ENCODE measurements around the gene UBE2Z. TPM values are rescaled to one million over a fixed set of nuclear protein-coding genes. Genes with fewer than 3 reads are reported as not detected.

UBE2Z gene
- total and polyA plus RNA-seq, 2 of the 13 experiments (the other 11 are each of a cell fraction or from before 2014, with no cell fraction given): 63.2 to 122 TPM

DNA sequence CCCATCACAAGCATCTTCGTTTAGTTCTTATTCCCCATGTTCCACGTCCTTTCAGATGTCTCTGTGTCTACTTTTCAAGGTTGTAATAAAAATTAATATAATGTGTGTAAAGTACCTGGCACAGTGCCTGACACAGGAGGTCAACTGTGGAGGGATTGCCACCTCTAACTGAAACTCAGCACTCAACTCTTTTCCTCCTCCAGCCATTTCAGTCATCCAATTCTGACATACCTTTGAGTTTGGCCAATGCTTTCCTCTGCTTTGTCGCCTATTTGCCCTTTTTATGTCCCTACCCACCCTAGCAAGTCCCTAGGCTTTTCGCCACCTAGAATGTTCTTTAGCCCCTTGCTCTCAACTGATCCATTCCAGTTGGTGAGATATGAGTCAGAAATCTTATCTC, 1.6 kb downstream of the UBE2Z start:
- H3K4me2 ChIP-seq (ENCODE audit: low read depth, low read length): peak overlapping the region; percentile 92
- H4K20me1 ChIP-seq (ENCODE audit: insufficient read depth, low read length): peaks cover 33% of the 10 kb centered on the region
- TSS peak; percentile 45 for BruUV-seq (replicated peaks)
- ChIA-PET CTCF (ENCODE audit: low intra/inter-chr PET ratio, low total read pairs) (no interaction called here), POLR2A (interaction anchor here (0.6 to 9.6 kb wide), 9 partner anchors 8 to 505 kb away, joined by 3 to 194 read pairs (median 6); partner anchors contain the start of genes ATP5MC1, IGF2BP1, PHB1 and SNF8)
- no peaks in the 10 kb centered on the region; a peak in 1 of 5 replicates for H3K27me3 ChIP-seq (ENCODE audit: control insufficient read depth in 1 of 2, insufficient read depth in 2 of 2, low read length in 2 of 2)
- intact Hi-C loops (cut with micrococcal nuclease; ENCODE audit: unreplicated experiment): no loop called here
- no peak for ATAC-seq
- FAIRE-seq: peak; percentile 8
- in situ Hi-C loops (cut with HindIII; ENCODE audit: extremely low pct_ligation_motif_present, low pct_unique_long_range_greater_than_20kb): no loop called here
- H3K27ac ChIP-seq (ENCODE audit: extremely low read length, insufficient read depth, low read length): no peak overlapping the region
- TF ChIP-seq ZNF180 (CRISPR knock-in tag; IDR thresholded peaks at IDR 0.05; ENCODE audit: borderline replicate concordance, low read depth) (no peak), CCAR2 (optimal IDR thresholded peaks at IDR 0.05; ENCODE audit: low read depth, low read length) (peak; percentile 26), ZC3H4 (CRISPR knock-in tag; IDR thresholded peaks at IDR 0.05; ENCODE audit: borderline replicate concordance) (0 out of 2 replicates have a peak, but pooled peaks have one; percentile 75)
- peak overlapping the region; percentile 89 for H3K9ac ChIP-seq (ENCODE audit: insufficient read depth, low read depth, low read length)
- no peak for DNase-seq (ENCODE audit: low spot score)
- H3K36me3 ChIP-seq (replicated peaks in 1 of 2; ENCODE audit: control insufficient read depth in 1 of 2, insufficient read depth in 2 of 2, low read length in 2 of 2): peaks cover 23 to 43% of the 10 kb centered on the region in 2 experiments
- H3K4me1 ChIP-seq (ENCODE audit: insufficient read depth, low read length): peaks cover 59% of the 10 kb centered on the region
- H2AFZ ChIP-seq (ENCODE audit: low read length): no peak overlapping the region
- H3K4me3 ChIP-seq (replicated peaks in 1 of 3; ENCODE audit: insufficient read depth in 1 of 3, low read depth in 2 of 3, low read length in 3 of 3): peak overlapping the region; percentile 82 to 97 (median 94); a peak in 5 of 6 replicates
- WGBS (ENCODE audit: low lambda C conversion rate): 81% methylated on average over 4 of the region's 4 CpGs
- H3K9me3 ChIP-seq (ENCODE audit: low read length): no peaks in the 10 kb centered on the region
- peaks cover 54% of the 10 kb centered on the region for H3K79me2 ChIP-seq (ENCODE audit: insufficient read depth, low read length)

DNA sequence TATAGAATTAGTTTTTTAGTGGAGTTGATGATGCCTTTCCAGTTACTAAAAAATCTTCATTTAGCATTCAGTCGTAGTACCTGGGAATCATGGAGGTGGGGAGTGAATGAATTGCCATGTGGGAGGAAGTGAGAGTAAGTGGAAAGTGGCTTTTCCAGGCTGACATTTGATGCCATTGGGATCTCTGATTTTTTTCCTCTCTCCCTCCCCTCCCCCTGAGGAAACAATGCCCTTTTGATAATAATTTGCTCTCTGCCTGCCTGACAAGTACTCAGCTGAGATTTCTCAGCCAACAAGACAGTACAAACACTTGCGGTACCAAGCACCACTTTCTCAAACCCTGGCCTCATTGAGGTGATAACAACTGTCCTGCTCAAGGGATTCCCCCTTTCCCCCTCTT, 2.2 kb downstream of the UBE2Z start:
- Histone ChIP-seq H3K27me3 (ENCODE audit: control insufficient read depth in 1 of 2, insufficient read depth in 2 of 2, low read length in 2 of 2) (no peaks in the 10 kb centered on the region; a peak in 1 of 5 replicates), H3K9ac (ENCODE audit: insufficient read depth, low read depth, low read length) (peak overlapping the region; percentile 89; the same call in 1 of the 2 replicates), H3K79me2 (ENCODE audit: insufficient read depth, low read length) (peaks cover 59% of the 10 kb centered on the region), H4K20me1 (ENCODE audit: insufficient read depth, low read length) (peaks cover 37% of the 10 kb centered on the region), H3K4me2 (ENCODE audit: low read depth, low read length) (peak overlapping the region; percentile 92), H2AFZ (ENCODE audit: low read length) (no peak overlapping the region), H3K4me3 (replicated peaks in 1 of 3; ENCODE audit: insufficient read depth in 1 of 3, low read depth in 2 of 3, low read length in 3 of 3) (peak overlapping the region; percentile 1 to 97 (median 82); a peak in 1 of 6 replicates), H3K9me3 (ENCODE audit: low read length) (no peaks in the 10 kb centered on the region), H3K4me1 (ENCODE audit: insufficient read depth, low read length) (peaks cover 59% of the 10 kb centered on the region), H3K36me3 (replicated peaks in 1 of 2; ENCODE audit: control insufficient read depth in 1 of 2, insufficient read depth in 2 of 2, low read length in 2 of 2) (peaks cover 26 to 48% of the 10 kb centered on the region in 2 experiments), H3K27ac (ENCODE audit: extremely low read length, insufficient read depth, low read length) (no peak overlapping the region)
- peak; percentile 37 for FAIRE-seq
- in situ Hi-C loops (cut with HindIII; ENCODE audit: extremely low pct_ligation_motif_present, low pct_unique_long_range_greater_than_20kb): no loop called here
- WGBS (ENCODE audit: low lambda C conversion rate): 71% methylated on average over 2 of the region's 2 CpGs
- BruUV-seq (replicated peaks): no TSS peak
- ChIA-PET POLR2A (interaction anchor here (0.6 to 9.6 kb wide), 3 partner anchors 11 to 34 kb away, joined by 3 to 194 read pairs (median 19); partner anchors contain the start of genes ATP5MC1 and SNF8), CTCF (ENCODE audit: low intra/inter-chr PET ratio, low total read pairs) (no interaction called here)
- peak; percentile 53 for DNase-seq (ENCODE audit: low spot score)
- ATAC-seq: no peak
- intact Hi-C loops (cut with micrococcal nuclease; ENCODE audit: unreplicated experiment): no loop called here
- TF ChIP-seq SIX4 (CRISPR knock-in tag; IDR thresholded peaks at IDR 0.05) (peak; percentile 73; the same call in 1 of the 2 replicates), RBAK (CRISPR knock-in tag; IDR thresholded peaks at IDR 0.05) (no peak), HDAC2 (CRISPR knock-in tag; IDR thresholded peaks at IDR 0.05) (no peak), HNRNPK (IDR thresholded peaks at IDR 0.05; ENCODE audit: low read depth, low read length, poor library complexity, severe bottlenecking) (peak; percentile 59), ZNF121 (CRISPR knock-in tag; IDR thresholded peaks at IDR 0.05) (no peak)
- TF ChIP-seq, protein P1, sequence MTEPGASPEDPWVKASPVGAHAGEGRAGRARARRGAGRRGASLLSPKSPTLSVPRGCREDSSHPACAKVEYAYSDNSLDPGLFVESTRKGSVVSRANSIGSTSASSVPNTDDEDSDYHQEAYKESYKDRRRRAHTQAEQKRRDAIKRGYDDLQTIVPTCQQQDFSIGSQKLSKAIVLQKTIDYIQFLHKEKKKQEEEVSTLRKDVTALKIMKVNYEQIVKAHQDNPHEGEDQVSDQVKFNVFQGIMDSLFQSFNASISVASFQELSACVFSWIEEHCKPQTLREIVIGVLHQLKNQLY (CRISPR knock-in tag; IDR thresholded peaks at IDR 0.05): no peak
- TF ChIP-seq, protein P2, sequence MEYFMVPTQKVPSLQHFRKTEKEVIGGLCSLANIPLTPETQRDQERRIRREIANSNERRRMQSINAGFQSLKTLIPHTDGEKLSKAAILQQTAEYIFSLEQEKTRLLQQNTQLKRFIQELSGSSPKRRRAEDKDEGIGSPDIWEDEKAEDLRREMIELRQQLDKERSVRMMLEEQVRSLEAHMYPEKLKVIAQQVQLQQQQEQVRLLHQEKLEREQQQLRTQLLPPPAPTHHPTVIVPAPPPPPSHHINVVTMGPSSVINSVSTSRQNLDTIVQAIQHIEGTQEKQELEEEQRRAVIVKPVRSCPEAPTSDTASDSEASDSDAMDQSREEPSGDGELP (IDR thresholded peaks at IDR 0.05; ENCODE audit: borderline replicate concordance, low read depth): peak; percentile 30; the same call in 1 of the 2 replicates
- TF ChIP-seq, protein P3, sequence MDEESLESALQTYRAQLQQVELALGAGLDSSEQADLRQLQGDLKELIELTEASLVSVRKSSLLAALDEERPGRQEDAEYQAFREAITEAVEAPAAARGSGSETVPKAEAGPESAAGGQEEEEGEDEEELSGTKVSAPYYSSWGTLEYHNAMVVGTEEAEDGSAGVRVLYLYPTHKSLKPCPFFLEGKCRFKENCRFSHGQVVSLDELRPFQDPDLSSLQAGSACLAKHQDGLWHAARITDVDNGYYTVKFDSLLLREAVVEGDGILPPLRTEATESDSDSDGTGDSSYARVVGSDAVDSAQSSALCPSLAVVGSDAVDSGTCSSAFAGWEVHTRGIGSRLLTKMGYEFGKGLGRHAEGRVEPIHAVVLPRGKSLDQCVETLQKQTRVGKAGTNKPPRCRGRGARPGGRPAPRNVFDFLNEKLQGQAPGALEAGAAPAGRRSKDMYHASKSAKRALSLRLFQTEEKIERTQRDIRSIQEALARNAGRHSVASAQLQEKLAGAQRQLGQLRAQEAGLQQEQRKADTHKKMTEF (CRISPR knock-in tag; IDR thresholded peaks at IDR 0.05): no peak
- TF ChIP-seq, protein P4, sequence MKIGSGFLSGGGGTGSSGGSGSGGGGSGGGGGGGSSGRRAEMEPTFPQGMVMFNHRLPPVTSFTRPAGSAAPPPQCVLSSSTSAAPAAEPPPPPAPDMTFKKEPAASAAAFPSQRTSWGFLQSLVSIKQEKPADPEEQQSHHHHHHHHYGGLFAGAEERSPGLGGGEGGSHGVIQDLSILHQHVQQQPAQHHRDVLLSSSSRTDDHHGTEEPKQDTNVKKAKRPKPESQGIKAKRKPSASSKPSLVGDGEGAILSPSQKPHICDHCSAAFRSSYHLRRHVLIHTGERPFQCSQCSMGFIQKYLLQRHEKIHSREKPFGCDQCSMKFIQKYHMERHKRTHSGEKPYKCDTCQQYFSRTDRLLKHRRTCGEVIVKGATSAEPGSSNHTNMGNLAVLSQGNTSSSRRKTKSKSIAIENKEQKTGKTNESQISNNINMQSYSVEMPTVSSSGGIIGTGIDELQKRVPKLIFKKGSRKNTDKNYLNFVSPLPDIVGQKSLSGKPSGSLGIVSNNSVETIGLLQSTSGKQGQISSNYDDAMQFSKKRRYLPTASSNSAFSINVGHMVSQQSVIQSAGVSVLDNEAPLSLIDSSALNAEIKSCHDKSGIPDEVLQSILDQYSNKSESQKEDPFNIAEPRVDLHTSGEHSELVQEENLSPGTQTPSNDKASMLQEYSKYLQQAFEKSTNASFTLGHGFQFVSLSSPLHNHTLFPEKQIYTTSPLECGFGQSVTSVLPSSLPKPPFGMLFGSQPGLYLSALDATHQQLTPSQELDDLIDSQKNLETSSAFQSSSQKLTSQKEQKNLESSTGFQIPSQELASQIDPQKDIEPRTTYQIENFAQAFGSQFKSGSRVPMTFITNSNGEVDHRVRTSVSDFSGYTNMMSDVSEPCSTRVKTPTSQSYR (CRISPR knock-in tag; IDR thresholded peaks at IDR 0.05; ENCODE audit: borderline replicate concordance): peak; percentile 38; the same call in 1 of the 2 replicates

Measured in HepG2 (cell line).